GM12878 (cell line): ENCODE results near the gene CLASP1.

Experiments
- POU2F2 ChIP-seq: IDR thresholded peaks from 3 replicates; pipeline ENCODE4 v1.6.1; 2011; ENCODE audit warnings: low read depth, mild to moderate bottlenecking, low read length, borderline replicate concordance
- SPI1 ChIP-seq: IDR thresholded peaks from 2 replicates; pipeline ENCODE4 v1.6.1; 2011; ENCODE audit warnings: low read depth, mild to moderate bottlenecking, low read length, moderate library complexity, borderline replicate concordance; ENCODE audit not compliant: insufficient read depth

- TF ChIP-seq SPI1, result no peak
- TF ChIP-seq POU2F2, result no peak
Observed at GRCh38 chr2:121564905-121565304, 84.4 kb downstream of the CLASP1 start.
